NT2/D1 (cell line): ENCODE data around the gene NLK.

Source experiments
- DNase-seq: peaks from one replicate; pipeline ENCODE4 v3.0.0-alpha.2; 2011; ENCODE audit warnings: low read depth, low spot score
- H3K27me3 ChIP-seq: 2 replicates; pipeline ENCODE4 v1.6.0; 2011; ENCODE audit warnings: mild to moderate bottlenecking; ENCODE audit not compliant: insufficient read length, insufficient read depth
- H3K36me3 ChIP-seq: 2 replicates; pipeline ENCODE4 v1.6.1; 2011; ENCODE audit warnings: mild to moderate bottlenecking, low read length, mixed read lengths; ENCODE audit not compliant: insufficient read depth, insufficient read length
- H3K4me1 ChIP-seq: 2 replicates; pipeline ENCODE4 v1.5.1; 2011; ENCODE audit not compliant: insufficient read depth, insufficient read length
- H3K4me3 ChIP-seq: 2 replicates; pipeline ENCODE4 v1.5.1; 2011; ENCODE audit warnings: low read depth; ENCODE audit not compliant: insufficient read length
- H3K9ac ChIP-seq: 2 replicates; pipeline ENCODE4 v1.6.0; 2011; ENCODE audit warnings: low read depth; ENCODE audit not compliant: insufficient read length
- H3K9me3 ChIP-seq: 2 replicates; pipeline ENCODE4 v1.5.1; 2011; ENCODE audit warnings: mild to moderate bottlenecking, low read length; ENCODE audit not compliant: insufficient read depth
- SUZ12 ChIP-seq: IDR thresholded peaks from 2 replicates; pipeline ENCODE4 v1.6.1; 2011; ENCODE audit not compliant: insufficient read length, insufficient read depth; ENCODE audit errors: extremely low read depth
- YY1 ChIP-seq: IDR thresholded peaks from 2 replicates; pipeline ENCODE4 v1.6.1; 2011; ENCODE audit not compliant: insufficient read length, insufficient read depth
- ZNF274 ChIP-seq: IDR thresholded peaks from 2 replicates; pipeline ENCODE4 v1.6.1; 2011; ENCODE audit warnings: mild to moderate bottlenecking, low read depth, low read length

The NLK gene

GRCh38 chr17:28115046-28115445 is 72.6 kb downstream of the NLK start:
- no peaks in the 10 kb centered on the region for H3K9me3 ChIP-seq
- TF ChIP-seq ZNF274 (no peak), SUZ12 (no peak), YY1 (no peak)
- no peak for DNase-seq
- no peak overlapping the region for H3K9ac ChIP-seq
- no peak overlapping the region for H3K4me3 ChIP-seq
- H3K36me3 ChIP-seq: no peaks in the 10 kb centered on the region
- no peaks in the 10 kb centered on the region for H3K27me3 ChIP-seq
- H3K4me1 ChIP-seq: no peaks in the 10 kb centered on the region

GRCh38 chr17:28117304-28117703 is 74.8 kb downstream of the NLK start:
- Histone ChIP-seq H3K4me1 (no peaks in the 10 kb centered on the region), H3K9me3 (no peaks in the 10 kb centered on the region), H3K4me3 (no peak overlapping the region), H3K9ac (no peak overlapping the region), H3K27me3 (no peaks in the 10 kb centered on the region), H3K36me3 (no peaks in the 10 kb centered on the region)
- no peak for DNase-seq
- TF ChIP-seq ZNF274: no peak
- no peak for TF ChIP-seq SUZ12
- TF ChIP-seq YY1: no peak

GRCh38 chr17:28118362-28118761 is 75.9 kb downstream of the NLK start:
- no peak for TF ChIP-seq SUZ12
- no peak for TF ChIP-seq ZNF274
- TF ChIP-seq YY1: no peak
- Histone ChIP-seq H3K4me3 (no peak overlapping the region), H3K27me3 (no peaks in the 10 kb centered on the region), H3K36me3 (peaks cover 5% of the 10 kb centered on the region), H3K4me1 (no peaks in the 10 kb centered on the region), H3K9me3 (no peaks in the 10 kb centered on the region), H3K9ac (no peak overlapping the region)
- no peak for DNase-seq

GRCh38 chr17:28119046-28119445 is 76.6 kb downstream of the NLK start:
- TF ChIP-seq SUZ12 (no peak), ZNF274 (no peak), YY1 (no peak)
- no peak for DNase-seq
- Histone ChIP-seq H3K27me3 (no peaks in the 10 kb centered on the region), H3K36me3 (peaks cover 5% of the 10 kb centered on the region), H3K4me3 (no peak overlapping the region), H3K9me3 (no peaks in the 10 kb centered on the region), H3K9ac (no peak overlapping the region), H3K4me1 (no peaks in the 10 kb centered on the region)

- TF ChIP-seq YY1: no peak
- no peak for TF ChIP-seq ZNF274
- TF ChIP-seq SUZ12: no peak
- no peak overlapping the region for H3K4me3 ChIP-seq
- peaks cover 5% of the 10 kb centered on the region for H3K36me3 ChIP-seq
- no peaks in the 10 kb centered on the region for H3K4me1 ChIP-seq
- no peak overlapping the region for H3K9ac ChIP-seq
- H3K9me3 ChIP-seq: no peaks in the 10 kb centered on the region
- no peaks in the 10 kb centered on the region for H3K27me3 ChIP-seq
- DNase-seq: no peak
Observed at GRCh38 chr17:28119560-28119959, 77.1 kb downstream of the NLK start.

- DNase-seq: no peak
- Histone ChIP-seq H3K9ac (no peak overlapping the region), H3K36me3 (peaks cover 5% of the 10 kb centered on the region), H3K4me1 (no peaks in the 10 kb centered on the region), H3K4me3 (no peak overlapping the region), H3K9me3 (no peaks in the 10 kb centered on the region), H3K27me3 (no peaks in the 10 kb centered on the region)
- TF ChIP-seq ZNF274 (no peak), YY1 (no peak), SUZ12 (no peak)
Observed at GRCh38 chr17:28120766-28121165, 78.3 kb downstream of the NLK start.

GRCh38 chr17:28124962-28125361 is 82.5 kb downstream of the NLK start:
- no peak for TF ChIP-seq ZNF274
- no peak for TF ChIP-seq YY1
- no peak for TF ChIP-seq SUZ12
- no peak overlapping the region for H3K4me3 ChIP-seq
- H3K9ac ChIP-seq: no peak overlapping the region
- H3K27me3 ChIP-seq: no peaks in the 10 kb centered on the region
- peaks cover 5% of the 10 kb centered on the region for H3K36me3 ChIP-seq
- no peaks in the 10 kb centered on the region for H3K4me1 ChIP-seq
- DNase-seq: no peak
- no peaks in the 10 kb centered on the region for H3K9me3 ChIP-seq
